HG03469 (cell line): ENCODE results near the gene C11orf68.

ENCODE experiments used
- ATAC-seq: cut with Tn5 transposase; IDR thresholded peaks from one replicate; pipeline ENCODE4 v1.9.1; 2021; ENCODE audit warnings: mild to moderate bottlenecking, moderate library complexity, moderate number of reproducible peaks; ENCODE audit not compliant: unreplicated experiment

C11orf68 gene

GRCh38 chr11:65944767-65945166 lies 25.9 kb upstream of the C11orf68 start:
- no peak for ATAC-seq

- no peak for ATAC-seq
Observed at GRCh38 chr11:65944191-65944590, 25.3 kb upstream of the C11orf68 start.

- no peak for ATAC-seq
Observed at GRCh38 chr11:65942531-65942930, 23.7 kb upstream of the C11orf68 start.

GRCh38 chr11:65941720-65942310 lies 23.0 kb upstream of the C11orf68 start:
- no peak for ATAC-seq

GRCh38 chr11:65937766-65938165 lies 18.9 kb upstream of the C11orf68 start:
- no peak for ATAC-seq

GRCh38 chr11:65934014-65934413 lies 15.2 kb upstream of the C11orf68 start:
- no peak for ATAC-seq

- ATAC-seq = no peak
Observed at GRCh38 chr11:65932558-65932919, 13.7 kb upstream of the C11orf68 start.

GRCh38 chr11:65931773-65932557 lies 13.1 kb upstream of the C11orf68 start:
- no peak for ATAC-seq

- no peak for ATAC-seq
Observed at GRCh38 chr11:65928667-65929066, 9.8 kb upstream of the C11orf68 start.

GRCh38 chr11:65927904-65928397 lies 9.1 kb upstream of the C11orf68 start:
- no peak for ATAC-seq

GRCh38 chr11:65925397-65925796 lies 6.5 kb upstream of the C11orf68 start:
- ATAC-seq = no peak

GRCh38 chr11:65922565-65922964 lies 3.7 kb upstream of the C11orf68 start:
- ATAC-seq = no peak

GRCh38 chr11:65921876-65922275 lies 3.0 kb upstream of the C11orf68 start:
- ATAC-seq = no peak

- ATAC-seq = no peak
Observed at GRCh38 chr11:65921033-65921555, 2.2 kb upstream of the C11orf68 start.

GRCh38 chr11:65920372-65920802 lies 1.5 kb upstream of the C11orf68 start:
- ATAC-seq = no peak

GRCh38 chr11:65919573-65920371 lies 910 bp upstream of the C11orf68 start:
- ATAC-seq = no peak

- peak; percentile 63 for ATAC-seq
Observed at GRCh38 chr11:65919141-65919572, 295 bp upstream of the C11orf68 start, which contains the start of gene DRAP1. TSS of gene DRAP1 (plus strand) at chr11:65919426. CDS start at chr11:65919502, 76 bp downstream.

GRCh38 chr11:65917434-65918210 lies 1.2 kb downstream of the C11orf68 start:
- ATAC-seq = no peak

GRCh38 chr11:65917077-65917433 lies 1.8 kb downstream of the C11orf68 start:
- no peak for ATAC-seq

- ATAC-seq = no peak
Observed at GRCh38 chr11:65916391-65916790, 2.5 kb downstream of the C11orf68 start.
